Endothelial cell (in vitro differentiated cells): ENCODE results near the gene FYCO1. TPM values are rescaled to one million over a fixed set of nuclear protein-coding genes. Genes with fewer than 3 reads are reported as not detected.
A peak's percentile ranks its signal among the peaks of the same experiment; 100 is the strongest.

Experiments used
- DNase-seq: peaks from one replicate; pipeline ENCODE4 v3.0.0; 2021; ENCODE audit warnings: low spot score
- H3K27ac Mint-ChIP-seq: one replicate; pipeline ENCODE4 v1.8.0; 2021; ENCODE audit warnings: mixed read lengths, inconsistent platforms; ENCODE audit not compliant: unreplicated experiment
- H3K27me3 Mint-ChIP-seq: one replicate; pipeline ENCODE4 v1.8.0; 2021; ENCODE audit warnings: mild to moderate bottlenecking, moderate library complexity, mixed read lengths, inconsistent platforms; ENCODE audit not compliant: unreplicated experiment
- H3K36me3 Mint-ChIP-seq: one replicate; pipeline ENCODE4 v1.8.0; 2021; ENCODE audit warnings: mild to moderate bottlenecking, low read depth, mixed read lengths, inconsistent platforms; ENCODE audit not compliant: unreplicated experiment
- H3K4me1 Mint-ChIP-seq: one replicate; pipeline ENCODE4 v1.8.0; 2021; ENCODE audit warnings: mild to moderate bottlenecking, mixed read lengths, inconsistent platforms; ENCODE audit not compliant: unreplicated experiment
- H3K4me3 Mint-ChIP-seq: one replicate; pipeline ENCODE4 v1.8.0; 2021; ENCODE audit warnings: mild to moderate bottlenecking, mixed read lengths, inconsistent platforms; ENCODE audit not compliant: unreplicated experiment
- H3K9me3 Mint-ChIP-seq: one replicate; pipeline ENCODE4 v1.8.0; 2021; ENCODE audit warnings: mixed read lengths, inconsistent platforms; ENCODE audit not compliant: unreplicated experiment
- CTCF ChIP-seq: fragments of 200-600 bp; sonication (generic); IDR thresholded peaks from one replicate; pipeline ENCODE4 v1.5.0; 2021; ENCODE audit warnings: antibody characterized with exemption; ENCODE audit not compliant: unreplicated experiment
- total RNA-seq: library from RNA; stranded (reverse); fragmentation: NEBNext Ultra II Directional; extraction: Animal tissue kit (Norgen Biotek cat#: 25700); gene quantifications from one replicate; pipeline ENCODE4 v1.2.1, GENCODE V29; 2021; ENCODE audit not compliant: unreplicated experiment

FYCO1 gene
- total RNA-seq, 1 donor from 2014 or later: 13.8 TPM

GRCh38 chr3:45944830-45945620 lies 50.6 kb downstream of the FYCO1 start:
- TF ChIP-seq CTCF: no peak
- H3K9me3 Mint-ChIP-seq: no peaks in the 10 kb centered on the region
- H3K27ac Mint-ChIP-seq: no peak overlapping the region
- peaks cover 12% of the 10 kb centered on the region for H3K36me3 Mint-ChIP-seq
- peak overlapping the region; percentile 5 for H3K4me3 Mint-ChIP-seq
- no peak for DNase-seq
- no peaks in the 10 kb centered on the region for H3K4me1 Mint-ChIP-seq
- H3K27me3 Mint-ChIP-seq: no peaks in the 10 kb centered on the region

- Mint-ChIP-seq H3K4me3 (no peak within 1 kb of the TSS), H3K9me3 (no peaks in the 10 kb centered on the region), H3K36me3 (peaks cover 8% of the 10 kb centered on the region), H3K27me3 (no peaks in the 10 kb centered on the region), H3K27ac (no peak within 1 kb of the TSS), H3K4me1 (peaks cover 3% of the 10 kb centered on the region)
- DNase-seq: no peak
- TF ChIP-seq CTCF: no peak
Measured at GRCh38 chr3:45943207-45943846, 52.3 kb downstream of the FYCO1 start, which contains the start of gene CXCR6. CXCR6 (plus strand) TSS chr3:45943464; CDS start chr3:45946482, 3,018 bp downstream.

- Mint-ChIP-seq H3K27ac (no peak overlapping the region), H3K4me1 (peaks cover 6% of the 10 kb centered on the region), H3K27me3 (no peaks in the 10 kb centered on the region), H3K9me3 (no peaks in the 10 kb centered on the region), H3K4me3 (no peak overlapping the region), H3K36me3 (peaks cover 3% of the 10 kb centered on the region)
- no peak for DNase-seq
- TF ChIP-seq CTCF: no peak
Measured at GRCh38 chr3:45942051-45942825, 53.4 kb downstream of the FYCO1 start.

GRCh38 chr3:45940781-45941365 lies 54.8 kb downstream of the FYCO1 start:
- no peak for DNase-seq
- no peaks in the 10 kb centered on the region for H3K9me3 Mint-ChIP-seq
- H3K4me3 Mint-ChIP-seq: peak overlapping the region; percentile 29
- no peaks in the 10 kb centered on the region for H3K27me3 Mint-ChIP-seq
- H3K27ac Mint-ChIP-seq: no peak overlapping the region
- no peak for TF ChIP-seq CTCF
- H3K4me1 Mint-ChIP-seq: peaks cover 6% of the 10 kb centered on the region
- no peaks in the 10 kb centered on the region for H3K36me3 Mint-ChIP-seq
